HUES64 (cell line): ENCODE measurements around the gene IRF3.

Experiments used
- H3K27ac ChIP-seq: 2 replicates; pipeline ENCODE4 v1.7.0; 2013; ENCODE audit warnings: low read depth, low read length, inconsistent platforms
- H3K27me3 ChIP-seq: 2 replicates; pipeline ENCODE4 v1.6.1; 2013; ENCODE audit warnings: mild to moderate bottlenecking, low read length; ENCODE audit not compliant: insufficient read depth
- H3K36me3 ChIP-seq: 2 replicates; pipeline ENCODE4 v1.6.1; 2013; ENCODE audit warnings: mild to moderate bottlenecking, low read length; ENCODE audit not compliant: insufficient read depth
- H3K4me1 ChIP-seq: 2 replicates; pipeline ENCODE4 v1.6.1; 2013; ENCODE audit warnings: mild to moderate bottlenecking, low read length, moderate library complexity; ENCODE audit not compliant: insufficient read depth
- H3K4me3 ChIP-seq: 2 replicates; pipeline ENCODE4 v1.5.1; 2013; ENCODE audit warnings: mild to moderate bottlenecking, low read length, moderate library complexity
- H3K9ac ChIP-seq: 2 replicates; pipeline ENCODE4 v1.6.1; 2013; ENCODE audit warnings: mild to moderate bottlenecking, low read depth, low read length
- H3K9me3 ChIP-seq: 2 replicates; pipeline ENCODE4 v1.6.1; 2013; ENCODE audit warnings: low read depth, low read length; ENCODE audit not compliant: insufficient read depth
- WGBS: fragments of 150-250, 120-280 bp; methylation state at CpG from one replicate; pipeline ENCODE4 v1.1.7; 2013; ENCODE audit warnings: missing lambda C conversion rate; 5-methylcytosine and 5-hydroxymethylcytosine counted together

The IRF3 gene

GRCh38 chr19:49664171-49665035, 1.3 kb downstream of the IRF3 start:
- 0 out of 2 replicates have a peak, but pooled peaks cover 4% of the 10 kb centered on the region for H3K9me3 ChIP-seq
- H3K36me3 ChIP-seq: peaks cover 50% of the 10 kb centered on the region
- H3K9ac ChIP-seq: peak overlapping the region; percentile 63
- H3K4me1 ChIP-seq: no peaks in the 10 kb centered on the region; the same call in 1 of the 2 replicates
- peak overlapping the region; percentile 94 for H3K27ac ChIP-seq
- no peaks in the 10 kb centered on the region for H3K27me3 ChIP-seq
- H3K4me3 ChIP-seq: peak overlapping the region; percentile 69
- WGBS: 1% methylated on average over 53 of the region's 53 CpGs

- Histone ChIP-seq H3K27ac (no peak overlapping the region), H3K27me3 (no peaks in the 10 kb centered on the region), H3K4me1 (no peaks in the 10 kb centered on the region; the same call in 1 of the 2 replicates), H3K9ac (no peak overlapping the region), H3K36me3 (peaks cover 56% of the 10 kb centered on the region), H3K4me3 (no peak overlapping the region), H3K9me3 (0 out of 2 replicates have a peak, but pooled peaks cover 4% of the 10 kb centered on the region)
- 96% methylated on average over 12 of the region's 12 CpGs for WGBS
These were observed 2.4 kb downstream of the IRF3 start for GRCh38 chr19:49663224-49663623.

- Histone ChIP-seq H3K9me3 (0 out of 2 replicates have a peak, but pooled peaks cover 4% of the 10 kb centered on the region), H3K36me3 (peaks cover 60% of the 10 kb centered on the region), H3K27me3 (no peaks in the 10 kb centered on the region), H3K4me3 (no peak overlapping the region), H3K4me1 (no peaks in the 10 kb centered on the region; the same call in 1 of the 2 replicates), H3K27ac (no peak overlapping the region), H3K9ac (no peak overlapping the region)
- 95% methylated on average over 16 of the region's 16 CpGs for WGBS
These were observed 3.6 kb downstream of the IRF3 start for GRCh38 chr19:49662011-49662410.

GRCh38 chr19:49660338-49660961, 5.2 kb downstream of the IRF3 start:
- peaks cover 76% of the 10 kb centered on the region for H3K36me3 ChIP-seq
- no peak overlapping the region for H3K9ac ChIP-seq
- H3K27ac ChIP-seq: no peak overlapping the region
- 94% methylated on average over 15 of the region's 15 CpGs for WGBS
- no peaks in the 10 kb centered on the region for H3K27me3 ChIP-seq
- H3K4me1 ChIP-seq: no peaks in the 10 kb centered on the region
- H3K9me3 ChIP-seq: 0 out of 2 replicates have a peak, but pooled peaks cover 4% of the 10 kb centered on the region
- H3K4me3 ChIP-seq: no peak overlapping the region

- peaks cover 91% of the 10 kb centered on the region for H3K36me3 ChIP-seq
- H3K9me3 ChIP-seq: 0 out of 2 replicates have a peak, but pooled peaks cover 4% of the 10 kb centered on the region
- 96% methylated on average over 12 of the region's 12 CpGs for WGBS
- no peaks in the 10 kb centered on the region for H3K27me3 ChIP-seq
- no peak overlapping the region for H3K4me3 ChIP-seq
- H3K27ac ChIP-seq: no peak overlapping the region
- no peak overlapping the region for H3K9ac ChIP-seq
- no peaks in the 10 kb centered on the region for H3K4me1 ChIP-seq
These were observed 6.9 kb downstream of the IRF3 start for GRCh38 chr19:49658566-49659442.

- Histone ChIP-seq H3K4me3 (no peak overlapping the region), H3K9ac (no peak overlapping the region), H3K27me3 (no peaks in the 10 kb centered on the region), H3K9me3 (0 out of 2 replicates have a peak, but pooled peaks cover 4% of the 10 kb centered on the region), H3K36me3 (peaks cover 94% of the 10 kb centered on the region), H3K4me1 (no peaks in the 10 kb centered on the region), H3K27ac (no peak overlapping the region)
- WGBS: 97% methylated on average over 12 of the region's 15 CpGs
These were observed 7.5 kb downstream of the IRF3 start for GRCh38 chr19:49658139-49658517.

- no peak overlapping the region for H3K4me3 ChIP-seq
- H3K4me1 ChIP-seq: no peaks in the 10 kb centered on the region
- H3K9me3 ChIP-seq: 0 out of 2 replicates have a peak, but pooled peaks cover 4% of the 10 kb centered on the region
- peak overlapping the region; percentile 58; the same call in 1 of the 2 replicates for H3K27ac ChIP-seq
- H3K27me3 ChIP-seq: no peaks in the 10 kb centered on the region
- WGBS: 95% methylated on average over 22 of the region's 22 CpGs
- H3K36me3 ChIP-seq: peaks cover 93% of the 10 kb centered on the region
- no peak overlapping the region for H3K9ac ChIP-seq
These were observed 8.0 kb downstream of the IRF3 start for GRCh38 chr19:49657493-49658138.

- no peak overlapping the region for H3K4me3 ChIP-seq
- peak overlapping the region; percentile 81; the same call in 1 of the 2 replicates for H3K27ac ChIP-seq
- H3K36me3 ChIP-seq: peaks cover 87% of the 10 kb centered on the region
- 83% methylated on average over 17 of the region's 17 CpGs for WGBS
- H3K9ac ChIP-seq: peak overlapping the region; percentile 53; the same call in 1 of the 2 replicates
- H3K9me3 ChIP-seq: 0 out of 2 replicates have a peak, but pooled peaks cover 4% of the 10 kb centered on the region
- H3K4me1 ChIP-seq: no peaks in the 10 kb centered on the region
- no peaks in the 10 kb centered on the region for H3K27me3 ChIP-seq
These were observed 9.1 kb downstream of the IRF3 start for GRCh38 chr19:49656456-49657109.

GRCh38 chr19:49655570-49656455, 9.8 kb downstream of the IRF3 start:
- Histone ChIP-seq H3K27me3 (no peaks in the 10 kb centered on the region), H3K4me1 (no peaks in the 10 kb centered on the region), H3K9me3 (0 out of 2 replicates have a peak, but pooled peaks cover 4% of the 10 kb centered on the region), H3K9ac (0 out of 2 replicates have a peak overlapping the region, but pooled peaks have one; percentile 53), H3K27ac (peak overlapping the region; percentile 81; the same call in 1 of the 2 replicates), H3K4me3 (no peak overlapping the region), H3K36me3 (peaks cover 86% of the 10 kb centered on the region)
- WGBS: 92% methylated on average over 23 of the region's 23 CpGs
